ENCODE data around the gene PMP22. TPM values are rescaled to one million over a fixed set of nuclear protein-coding genes. Genes with fewer than 3 reads are reported as not detected.

Gene PMP22
- total and polyA plus RNA-seq, 4 experiments from 2014 or later = 0.53 to 0.76 TPM; not detected in 2

- Histone ChIP-seq H3K9me3 (ENCODE audit: control insufficient read depth in 1 of 2, low read length in 2 of 2) (no peaks in the 10 kb centered on the region), H3K4me1 (ENCODE audit: insufficient read depth, low read length) (no peaks in the 10 kb centered on the region), H3K27ac (ENCODE audit: low read depth, low read length) (no peak overlapping the region), H3K36me3 (ENCODE audit: insufficient read depth, low read length) (no peaks in the 10 kb centered on the region), H3K27me3 (ENCODE audit: insufficient read depth, low read length) (no peaks in the 10 kb centered on the region), H3K4me3 (ENCODE audit: low read length in 2 of 2) (no peak overlapping the region)
- no peaks in the 10 kb centered on the region for H3K4me1 Mint-ChIP-seq
- no peak overlapping the region for H3K27ac Mint-ChIP-seq
- intact Hi-C loops (cut with micrococcal nuclease) = no loop called here
- no peak overlapping the region for H3K4me3 Mint-ChIP-seq
- H3K9me3 Mint-ChIP-seq = peaks cover 0 to 4% (median under 1%) of the 10 kb centered on the region in 8 donors
- DNase-seq = no peak
- CTCF ChIA-PET (ENCODE audit: partially characterized antibody) = no interaction called here
- H3K36me3 Mint-ChIP-seq = no peaks in the 10 kb centered on the region
- peaks cover 25 to 39% of the 10 kb centered on the region in 2 donors for H3K27me3 Mint-ChIP-seq
- POLR2A ChIA-PET (ENCODE audit: partially characterized antibody) = no interaction called here
These were observed 22.6 kb upstream of the PMP22 start for GRCh38 chr17:15287538-15288267.

DNA sequence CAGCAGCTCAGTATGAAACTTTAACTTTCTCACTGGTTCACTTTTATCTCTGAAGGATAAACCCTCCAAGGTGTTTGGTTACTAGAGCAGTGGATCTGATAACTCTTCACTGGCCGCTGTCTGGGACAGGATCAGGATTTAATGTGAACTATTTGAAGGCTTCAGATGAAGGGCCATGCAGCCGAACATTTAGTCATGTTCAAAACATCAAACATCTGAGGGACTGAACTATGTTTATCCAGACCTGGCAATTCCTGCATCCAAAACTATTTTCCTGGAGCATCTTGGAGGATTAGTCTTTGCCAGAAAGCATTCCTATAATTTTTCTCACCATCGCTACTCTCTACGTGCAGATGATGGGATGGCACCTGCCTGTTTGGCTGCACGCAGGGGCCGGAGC lies 20.3 kb upstream of the PMP22 start:
- no peak overlapping the region for H3K27ac ChIP-seq (ENCODE audit: low read depth, low read length)
- H3K4me1 Mint-ChIP-seq = no peaks in the 10 kb centered on the region
- no peak overlapping the region for H3K4me3 ChIP-seq (ENCODE audit: low read length in 2 of 2)
- H3K4me3 Mint-ChIP-seq = no peak overlapping the region
- CTCF ChIA-PET (ENCODE audit: partially characterized antibody) = no interaction called here
- peaks cover 30 to 37% of the 10 kb centered on the region in 2 donors for H3K27me3 Mint-ChIP-seq
- peaks cover 0 to 5% (median 3%) of the 10 kb centered on the region in 8 donors for H3K9me3 Mint-ChIP-seq
- no peaks in the 10 kb centered on the region for H3K36me3 Mint-ChIP-seq
- no peaks in the 10 kb centered on the region for H3K27me3 ChIP-seq (ENCODE audit: insufficient read depth, low read length)
- no peak for DNase-seq
- no peaks in the 10 kb centered on the region for H3K9me3 ChIP-seq (ENCODE audit: control insufficient read depth in 1 of 2, low read length in 2 of 2)
- no peaks in the 10 kb centered on the region for H3K4me1 ChIP-seq (ENCODE audit: insufficient read depth, low read length)
- no peaks in the 10 kb centered on the region for H3K36me3 ChIP-seq (ENCODE audit: insufficient read depth, low read length)
- no peak overlapping the region for H3K27ac Mint-ChIP-seq
- intact Hi-C loops (cut with micrococcal nuclease) = no loop called here
- POLR2A ChIA-PET (ENCODE audit: partially characterized antibody) = no interaction called here

DNA sequence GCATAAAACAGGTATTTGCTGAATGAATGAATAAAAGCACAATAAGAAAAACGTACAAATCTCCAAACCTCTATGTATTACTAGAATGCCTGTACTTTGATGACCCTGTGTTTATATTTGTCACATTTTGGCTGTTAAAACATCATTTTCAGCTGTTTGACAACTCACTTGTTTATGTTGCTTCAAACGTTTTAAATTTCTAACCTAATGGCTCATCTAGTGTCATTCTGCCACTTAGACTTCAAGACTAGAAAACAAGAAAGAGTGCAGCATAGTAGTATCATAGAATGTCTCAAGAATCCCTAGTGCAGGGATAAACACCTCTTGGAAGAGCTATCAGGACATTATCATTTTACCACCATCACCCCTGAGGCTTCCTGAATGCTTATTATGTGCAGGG lies 19.4 kb upstream of the PMP22 start:
- H3K4me1 ChIP-seq (ENCODE audit: insufficient read depth, low read length) = no peaks in the 10 kb centered on the region
- no peaks in the 10 kb centered on the region for H3K36me3 ChIP-seq (ENCODE audit: insufficient read depth, low read length)
- H3K27me3 Mint-ChIP-seq = peaks cover 29 to 35% of the 10 kb centered on the region in 2 donors
- H3K27ac ChIP-seq (ENCODE audit: low read depth, low read length) = no peak overlapping the region
- no peak overlapping the region for H3K27ac Mint-ChIP-seq
- H3K9me3 ChIP-seq (ENCODE audit: control insufficient read depth in 1 of 2, low read length in 2 of 2) = no peaks in the 10 kb centered on the region
- H3K9me3 Mint-ChIP-seq = peaks cover 0 to 5% (median 3%) of the 10 kb centered on the region in 8 donors
- H3K4me1 Mint-ChIP-seq = no peaks in the 10 kb centered on the region
- no peaks in the 10 kb centered on the region for H3K36me3 Mint-ChIP-seq
- DNase-seq = no peak
- H3K27me3 ChIP-seq (ENCODE audit: insufficient read depth, low read length) = no peaks in the 10 kb centered on the region
- ChIA-PET CTCF (ENCODE audit: partially characterized antibody) (no interaction called here), POLR2A (ENCODE audit: partially characterized antibody) (no interaction called here)
- no peak overlapping the region for H3K4me3 ChIP-seq (ENCODE audit: low read length in 2 of 2)
- intact Hi-C loops (cut with micrococcal nuclease) = no loop called here
- H3K4me3 Mint-ChIP-seq = no peak overlapping the region

GRCh38 chr17:15284107-15284506 lies 19.0 kb upstream of the PMP22 start:
- CTCF ChIA-PET (ENCODE audit: partially characterized antibody) = no interaction called here
- Histone ChIP-seq H3K9me3 (ENCODE audit: control insufficient read depth in 1 of 2, low read length in 2 of 2) (no peaks in the 10 kb centered on the region), H3K4me1 (ENCODE audit: insufficient read depth, low read length) (no peaks in the 10 kb centered on the region), H3K27ac (ENCODE audit: low read depth, low read length) (no peak overlapping the region), H3K4me3 (ENCODE audit: low read length in 2 of 2) (no peak overlapping the region), H3K36me3 (ENCODE audit: insufficient read depth, low read length) (no peaks in the 10 kb centered on the region), H3K27me3 (ENCODE audit: insufficient read depth, low read length) (no peaks in the 10 kb centered on the region)
- H3K4me1 Mint-ChIP-seq = no peaks in the 10 kb centered on the region
- POLR2A ChIA-PET (ENCODE audit: partially characterized antibody) = no interaction called here
- H3K27ac Mint-ChIP-seq = no peak overlapping the region
- H3K27me3 Mint-ChIP-seq = peaks cover 30 to 38% of the 10 kb centered on the region in 2 donors
- H3K9me3 Mint-ChIP-seq = peaks cover 0 to 5% (median 3%) of the 10 kb centered on the region in 8 donors
- no peaks in the 10 kb centered on the region for H3K36me3 Mint-ChIP-seq
- DNase-seq = no peak
- intact Hi-C loops (cut with micrococcal nuclease) = no loop called here
- no peak overlapping the region for H3K4me3 Mint-ChIP-seq

DNA sequence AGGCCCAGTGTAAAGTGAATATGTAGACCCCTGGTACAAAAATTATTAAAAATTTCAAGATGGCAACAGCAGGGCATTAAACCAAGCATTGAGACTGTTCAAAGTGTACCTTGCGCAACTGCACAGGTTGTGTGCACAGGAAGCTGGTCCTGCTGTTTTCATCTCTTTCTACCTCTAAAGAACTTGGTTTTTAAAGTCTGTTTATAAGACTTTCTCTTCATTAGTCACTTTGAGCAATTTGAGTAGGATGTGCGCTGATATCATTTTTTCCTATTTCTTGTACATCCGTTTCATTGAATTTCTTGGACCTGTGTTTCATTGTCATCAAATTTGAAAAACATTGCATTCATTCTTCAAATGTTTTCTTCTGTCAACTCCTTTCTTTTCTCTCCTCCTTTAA lies 16.8 kb upstream of the PMP22 start:
- ChIA-PET POLR2A (ENCODE audit: partially characterized antibody) (no interaction called here), CTCF (ENCODE audit: partially characterized antibody) (interaction anchor here (0.9 kb wide), 1 partner anchor 24 kb away, joined by 4 read pairs; no protein-coding TSS in a partner anchor)
- no peak overlapping the region for H3K4me3 Mint-ChIP-seq
- H3K4me1 Mint-ChIP-seq = no peaks in the 10 kb centered on the region
- peaks cover 0 to 5% (median 3%) of the 10 kb centered on the region in 8 donors for H3K9me3 Mint-ChIP-seq
- no peaks in the 10 kb centered on the region for H3K36me3 ChIP-seq (ENCODE audit: insufficient read depth, low read length)
- H3K27me3 ChIP-seq (ENCODE audit: insufficient read depth, low read length) = no peaks in the 10 kb centered on the region
- no peaks in the 10 kb centered on the region for H3K9me3 ChIP-seq (ENCODE audit: control insufficient read depth in 1 of 2, low read length in 2 of 2)
- intact Hi-C loops (cut with micrococcal nuclease) = no loop called here
- no peak for DNase-seq
- no peaks in the 10 kb centered on the region for H3K36me3 Mint-ChIP-seq
- no peak overlapping the region for H3K27ac Mint-ChIP-seq
- no peak overlapping the region for H3K27ac ChIP-seq (ENCODE audit: low read depth, low read length)
- H3K4me1 ChIP-seq (ENCODE audit: insufficient read depth, low read length) = no peaks in the 10 kb centered on the region
- H3K4me3 ChIP-seq (ENCODE audit: low read length in 2 of 2) = no peak overlapping the region
- peaks cover 18 to 33% of the 10 kb centered on the region in 2 donors for H3K27me3 Mint-ChIP-seq

DNA sequence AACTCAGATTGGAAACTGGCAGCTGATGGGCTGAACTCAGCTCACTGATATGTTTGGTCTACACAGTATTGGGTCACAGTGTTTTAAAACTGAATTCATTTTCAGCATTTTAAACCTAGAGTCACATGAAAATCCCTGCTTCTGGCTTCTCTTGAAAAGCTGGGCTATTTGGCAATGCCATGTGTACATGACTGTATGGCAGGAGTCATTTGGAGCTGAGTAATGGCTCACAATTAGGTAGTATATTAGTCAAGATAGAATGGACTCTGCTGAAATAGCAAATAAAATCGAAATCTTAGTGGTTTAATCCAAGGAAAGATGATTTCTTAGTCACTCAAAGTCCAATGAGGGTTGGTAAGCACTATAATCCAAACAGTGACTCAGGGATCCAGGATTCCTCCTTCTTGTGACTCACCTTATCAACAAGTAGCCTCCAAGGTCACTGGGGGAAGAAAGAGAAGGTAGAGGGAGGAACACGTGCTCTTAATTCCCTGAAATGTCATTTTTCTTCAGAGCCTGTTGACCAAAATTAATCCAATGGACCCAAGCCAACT lies 13.9 kb upstream of the PMP22 start:
- Mint-ChIP-seq H3K27me3 (peaks cover 18 to 28% of the 10 kb centered on the region in 2 donors), H3K4me3 (no peak overlapping the region), H3K9me3 (peaks cover 2 to 11% (median 4%) of the 10 kb centered on the region in 8 donors), H3K27ac (no peak overlapping the region), H3K36me3 (no peaks in the 10 kb centered on the region), H3K4me1 (no peaks in the 10 kb centered on the region)
- DNase-seq = no peak
- no peaks in the 10 kb centered on the region for H3K4me1 ChIP-seq (ENCODE audit: insufficient read depth, low read length)
- H3K9me3 ChIP-seq (ENCODE audit: control insufficient read depth in 1 of 2, low read length in 2 of 2) = no peaks in the 10 kb centered on the region
- no peaks in the 10 kb centered on the region for H3K27me3 ChIP-seq (ENCODE audit: insufficient read depth, low read length)
- H3K36me3 ChIP-seq (ENCODE audit: insufficient read depth, low read length) = no peaks in the 10 kb centered on the region
- no peak overlapping the region for H3K4me3 ChIP-seq (ENCODE audit: low read length in 2 of 2)
- ChIA-PET POLR2A (ENCODE audit: partially characterized antibody) (no interaction called here), CTCF (ENCODE audit: partially characterized antibody) (no interaction called here)
- intact Hi-C loops (cut with micrococcal nuclease) = no loop called here
- no peak overlapping the region for H3K27ac ChIP-seq (ENCODE audit: low read depth, low read length)

- no peaks in the 10 kb centered on the region for H3K27me3 ChIP-seq (ENCODE audit: insufficient read depth, low read length)
- peaks cover 12 to 27% of the 10 kb centered on the region in 2 donors for H3K27me3 Mint-ChIP-seq
- H3K36me3 ChIP-seq (ENCODE audit: insufficient read depth, low read length) = no peaks in the 10 kb centered on the region
- no peak overlapping the region for H3K27ac ChIP-seq (ENCODE audit: low read depth, low read length)
- H3K27ac Mint-ChIP-seq = no peak overlapping the region
- H3K36me3 Mint-ChIP-seq = no peaks in the 10 kb centered on the region
- H3K4me3 Mint-ChIP-seq = no peak overlapping the region
- no peaks in the 10 kb centered on the region for H3K4me1 ChIP-seq (ENCODE audit: insufficient read depth, low read length)
- H3K9me3 Mint-ChIP-seq = peaks cover under 1 to 11% (median 3%) of the 10 kb centered on the region in 8 donors
- no peak for DNase-seq
- H3K9me3 ChIP-seq (ENCODE audit: control insufficient read depth in 1 of 2, low read length in 2 of 2) = no peaks in the 10 kb centered on the region
- H3K4me1 Mint-ChIP-seq = no peaks in the 10 kb centered on the region
- ChIA-PET POLR2A (ENCODE audit: partially characterized antibody) (no interaction called here), CTCF (ENCODE audit: partially characterized antibody) (no interaction called here)
- intact Hi-C loops (cut with micrococcal nuclease) = no loop called here
- H3K4me3 ChIP-seq (ENCODE audit: low read length in 2 of 2) = no peak overlapping the region
These were observed 13.3 kb upstream of the PMP22 start for GRCh38 chr17:15278380-15278779.

All from CD4-positive, alpha-beta memory T cell (primary cell).